ENCODE data around the gene TUBB8. TPM values are rescaled to one million over a fixed set of nuclear protein-coding genes. Genes with fewer than 3 reads are reported as not detected.
"Not testable (repeated sequence)": the region's sequence is repeated elsewhere in the genome, so short reads cannot be mapped to it uniquely, and the experiment has no call there.

Gene TUBB8
- total and polyA plus RNA-seq, 10 of the 15 experiments (the other 5 are each of a cell fraction or from before 2014, with no cell fraction given), result not detected

GRCh38 chr10:78556-78955, 29.5 kb upstream of the TUBB8 start:
- ChIA-PET POLR2A (no interaction called here), RAD21 (ENCODE audit: unreplicated experiment) (no interaction called here), CTCF (no interaction called here), SMC1A (ENCODE audit: uncharacterized antibody, unreplicated experiment) (no interaction called here)
- no TSS peak for BruUV-seq (replicated peaks)
- whole genome bisulfite sequencing (ENCODE audit: insufficient coverage, insufficient replicate concordance, low lambda C conversion rate, missing lambda C conversion rate), result 49% methylated on average over 12 of the region's 12 CpGs
- no peaks in the 10 kb centered on the region for H3K36me3 ChIP-seq (ENCODE audit: control insufficient read depth in 2 of 2, insufficient read depth in 2 of 2, low read length in 1 of 2)
- no peaks in the 10 kb centered on the region for H3K4me1 ChIP-seq (ENCODE audit: control insufficient read depth, insufficient read depth, low read length)
- TF ChIP-seq CUX1 (IDR thresholded peaks at IDR 0.05; ENCODE audit: insufficient replicate concordance, low read depth, low read length) (no peak), NRF1 (conservative IDR thresholded peaks at IDR 0.05; ENCODE audit: low read depth, low read length) (no peak), RCOR1 (conservative IDR thresholded peaks at IDR 0.05; ENCODE audit: low read depth, low read length) (no peak), FOXM1 (IDR thresholded peaks at IDR 0.05; ENCODE audit: low read depth, low read length) (no peak), ZBED1 (IDR thresholded peaks at IDR 0.05; ENCODE audit: borderline replicate concordance) (no peak), POU2F2 (IDR thresholded peaks at IDR 0.05; ENCODE audit: borderline replicate concordance, low read depth, low read length) (no peak)
- in situ Hi-C loops (cut with MboI) (no loop called here), intact Hi-C loops (cut with micrococcal nuclease; ENCODE audit: unreplicated experiment) (no loop called here)
- H3K9me3 ChIP-seq (replicated peaks; ENCODE audit: control insufficient read depth, insufficient read depth, low read length), result no peaks in the 10 kb centered on the region
- H3K79me2 ChIP-seq (ENCODE audit: control insufficient read depth, insufficient read depth, low read length), result no peaks in the 10 kb centered on the region
- H3K4me2 ChIP-seq (ENCODE audit: control insufficient read depth, insufficient read depth), result no peak overlapping the region
- H3K27me3 ChIP-seq (replicated peaks in 1 of 2; ENCODE audit: control insufficient read depth in 2 of 2, insufficient read depth in 2 of 2, low read length in 1 of 2), result no peaks in the 10 kb centered on the region
- FAIRE-seq (no peak), DNase-seq (ENCODE audit: low read depth, low spot score) (no peak), ATAC-seq (no peak)
- no peak overlapping the region for H3K9ac ChIP-seq (ENCODE audit: control insufficient read depth, insufficient read depth, low read length)
- no peak overlapping the region for H2AFZ ChIP-seq (ENCODE audit: control insufficient read depth, low read depth, low read length)
- no peak overlapping the region for H3K4me3 ChIP-seq
- H3K27ac ChIP-seq (ENCODE audit: control insufficient read depth, insufficient read depth), result no peak overlapping the region
- H4K20me1 ChIP-seq (ENCODE audit: control insufficient read depth, insufficient read depth), result no peaks in the 10 kb centered on the region

GRCh38 chr10:74266-74621, 25.1 kb upstream of the TUBB8 start:
- H4K20me1 ChIP-seq (ENCODE audit: control insufficient read depth, insufficient read depth); ATAC-seq; H3K9ac ChIP-seq (ENCODE audit: control insufficient read depth, insufficient read depth, low read length); DNase-seq (ENCODE audit: low read depth, low spot score); H3K9me3 ChIP-seq (replicated peaks; ENCODE audit: control insufficient read depth, insufficient read depth, low read length); H3K4me1 ChIP-seq (ENCODE audit: control insufficient read depth, insufficient read depth, low read length); H3K4me3 ChIP-seq; intact Hi-C loops (cut with micrococcal nuclease; ENCODE audit: unreplicated experiment); H3K27ac ChIP-seq (ENCODE audit: control insufficient read depth, insufficient read depth); FAIRE-seq; H3K79me2 ChIP-seq (ENCODE audit: control insufficient read depth, insufficient read depth, low read length); SMC1A ChIA-PET (ENCODE audit: uncharacterized antibody, unreplicated experiment); H2AFZ ChIP-seq (ENCODE audit: control insufficient read depth, low read depth, low read length); POLR2A ChIA-PET; H3K36me3 ChIP-seq (ENCODE audit: control insufficient read depth in 2 of 2, insufficient read depth in 2 of 2, low read length in 1 of 2); in situ Hi-C loops (cut with MboI); CTCF ChIA-PET; RAD21 ChIA-PET (ENCODE audit: unreplicated experiment); H3K27me3 ChIP-seq (replicated peaks in 1 of 2; ENCODE audit: control insufficient read depth in 2 of 2, insufficient read depth in 2 of 2, low read length in 1 of 2); BruUV-seq (replicated peaks): not testable (repeated sequence)
- WGBS (ENCODE audit: insufficient coverage, insufficient replicate concordance, low lambda C conversion rate, missing lambda C conversion rate), result 13% methylated on average over 14 of the region's 17 CpGs
- H3K4me2 ChIP-seq (ENCODE audit: control insufficient read depth, insufficient read depth), result peak overlapping the region; percentile 25; the same call in 1 of the 2 replicates

All from GM12878 (cell line).